Measurements from ENCODE around the gene PLEKHB1.

DNA sequence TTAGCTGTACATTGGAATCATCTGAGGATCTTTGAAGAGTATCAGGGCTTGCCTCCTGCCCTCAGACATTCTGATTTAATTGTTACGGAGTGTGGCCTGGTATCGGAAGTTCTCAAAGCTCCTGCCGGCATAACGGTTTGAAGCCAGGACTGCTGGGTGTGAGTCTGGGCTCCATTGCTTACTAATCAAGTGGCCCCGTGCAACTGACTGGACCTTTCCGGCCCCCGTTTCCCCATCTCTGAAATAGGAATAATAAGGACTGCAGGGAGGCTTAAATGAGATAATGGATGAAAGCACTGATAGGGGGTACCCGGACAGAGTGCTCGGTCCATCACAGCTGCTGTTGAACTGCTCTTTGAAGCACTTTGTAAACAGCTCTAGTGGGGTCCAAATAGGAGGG, 1.7 kb downstream of the PLEKHB1 start:
- no peak for TF ChIP-seq POLR2A (IDR thresholded peaks at IDR 0.05)
- TF ChIP-seq, protein P1, sequence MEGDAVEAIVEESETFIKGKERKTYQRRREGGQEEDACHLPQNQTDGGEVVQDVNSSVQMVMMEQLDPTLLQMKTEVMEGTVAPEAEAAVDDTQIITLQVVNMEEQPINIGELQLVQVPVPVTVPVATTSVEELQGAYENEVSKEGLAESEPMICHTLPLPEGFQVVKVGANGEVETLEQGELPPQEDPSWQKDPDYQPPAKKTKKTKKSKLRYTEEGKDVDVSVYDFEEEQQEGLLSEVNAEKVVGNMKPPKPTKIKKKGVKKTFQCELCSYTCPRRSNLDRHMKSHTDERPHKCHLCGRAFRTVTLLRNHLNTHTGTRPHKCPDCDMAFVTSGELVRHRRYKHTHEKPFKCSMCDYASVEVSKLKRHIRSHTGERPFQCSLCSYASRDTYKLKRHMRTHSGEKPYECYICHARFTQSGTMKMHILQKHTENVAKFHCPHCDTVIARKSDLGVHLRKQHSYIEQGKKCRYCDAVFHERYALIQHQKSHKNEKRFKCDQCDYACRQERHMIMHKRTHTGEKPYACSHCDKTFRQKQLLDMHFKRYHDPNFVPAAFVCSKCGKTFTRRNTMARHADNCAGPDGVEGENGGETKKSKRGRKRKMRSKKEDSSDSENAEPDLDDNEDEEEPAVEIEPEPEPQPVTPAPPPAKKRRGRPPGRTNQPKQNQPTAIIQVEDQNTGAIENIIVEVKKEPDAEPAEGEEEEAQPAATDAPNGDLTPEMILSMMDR (IDR thresholded peaks at IDR 0.05), result no peak

Measured in thyroid gland (tissue), 4 donors.